ENCODE results near the gene DCTN1.

DNA sequence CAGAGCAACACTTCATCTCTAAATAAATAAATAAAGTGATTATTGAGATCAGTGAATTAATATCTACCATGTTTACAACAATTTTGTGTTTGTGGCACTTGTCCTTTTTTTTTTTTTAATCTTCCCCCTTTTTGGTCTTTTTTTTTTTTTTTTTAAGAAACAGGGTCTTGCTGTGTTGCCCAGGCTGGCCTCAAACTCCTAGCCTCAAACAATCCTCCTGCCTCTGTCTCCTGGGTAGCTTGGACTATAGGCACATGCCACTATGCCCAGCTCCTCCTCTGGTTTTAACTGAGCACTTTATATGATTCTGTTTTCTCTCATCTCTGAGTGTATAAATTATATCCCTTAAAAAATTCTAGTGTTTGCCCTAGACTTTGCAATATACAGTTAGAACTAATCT, 67.2 kb downstream of the DCTN1 start:
- no peak for TF ChIP-seq POLR2A (IDR thresholded peaks at IDR 0.05; ENCODE audit: low read length)
- no peak for TF ChIP-seq GATA1 (IDR thresholded peaks at IDR 0.05; ENCODE audit: low read depth, low read length)

Measured in erythroblast (primary cell).